Measurements from ENCODE around the gene PPP2R2C.

PPP2R2C gene

GRCh38 chr4:6443035-6444023 lies 29.1 kb downstream of the PPP2R2C start:
- no peak for DNase-seq (ENCODE audit: insufficient read length, low spot score)
- FAIRE-seq, result no peak
- no peak for TF ChIP-seq POLR2A (IDR thresholded peaks at IDR 0.05; ENCODE audit: low read depth, low read length)

GRCh38 chr4:6442555-6442954 lies 29.9 kb downstream of the PPP2R2C start:
- DNase-seq (ENCODE audit: insufficient read length, low spot score) (no peak), FAIRE-seq (no peak)
- TF ChIP-seq POLR2A (IDR thresholded peaks at IDR 0.05; ENCODE audit: low read depth, low read length), result no peak

DNA sequence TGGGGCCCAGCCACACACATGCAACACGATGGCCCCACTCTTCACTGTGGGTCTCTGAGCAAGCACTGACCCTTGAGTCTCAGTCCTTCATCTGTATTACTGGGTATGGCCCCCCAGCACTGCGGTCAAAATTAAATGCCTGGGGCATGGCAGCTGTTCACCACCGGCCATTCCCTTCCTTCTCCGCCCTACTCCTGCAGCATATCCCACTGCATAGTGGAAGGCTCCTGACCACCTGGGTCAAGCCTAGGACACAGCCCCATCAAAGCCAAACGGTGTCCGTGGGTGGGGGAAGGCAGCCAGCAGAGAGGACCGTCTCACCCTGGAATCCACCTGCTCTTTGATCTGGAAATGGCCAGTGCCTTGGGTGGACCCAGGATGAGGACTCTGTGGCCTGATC lies 30.7 kb downstream of the PPP2R2C start:
- TF ChIP-seq POLR2A (IDR thresholded peaks at IDR 0.05; ENCODE audit: low read depth, low read length), result no peak
- FAIRE-seq (no peak), DNase-seq (ENCODE audit: insufficient read length, low spot score) (no peak)

DNA sequence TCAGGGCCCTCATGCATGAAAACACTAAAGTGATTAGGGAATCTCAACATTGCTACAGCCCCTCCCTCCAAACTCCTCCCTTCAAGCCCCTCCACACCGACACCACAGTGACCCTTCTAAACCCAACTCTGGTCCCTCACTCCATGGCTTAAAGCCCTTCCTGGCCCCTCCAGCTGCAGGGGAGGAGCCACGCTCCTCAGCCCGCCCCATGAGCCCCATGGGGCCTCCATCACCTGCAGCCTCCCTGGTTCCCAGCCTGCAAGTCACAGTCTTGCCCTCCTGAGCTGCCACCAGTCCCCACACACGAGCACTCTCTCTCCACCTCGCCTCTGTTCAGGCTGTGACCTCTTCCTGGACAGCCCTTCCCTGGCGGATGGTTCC lies 31.2 kb downstream of the PPP2R2C start:
- TF ChIP-seq POLR2A (IDR thresholded peaks at IDR 0.05; ENCODE audit: low read depth, low read length), result no peak
- DNase-seq (ENCODE audit: insufficient read length, low spot score) (no peak), FAIRE-seq (no peak)

GRCh38 chr4:6440506-6441201 lies 31.8 kb downstream of the PPP2R2C start:
- DNase-seq (ENCODE audit: insufficient read length, low spot score) (no peak), FAIRE-seq (no peak)
- no peak for TF ChIP-seq POLR2A (IDR thresholded peaks at IDR 0.05; ENCODE audit: low read depth, low read length)

GRCh38 chr4:6439120-6439762 lies 33.2 kb downstream of the PPP2R2C start:
- DNase-seq (ENCODE audit: insufficient read length, low spot score) (no peak), FAIRE-seq (no peak)
- TF ChIP-seq POLR2A (IDR thresholded peaks at IDR 0.05; ENCODE audit: low read depth, low read length), result no peak

- no peak for FAIRE-seq
- DNase-seq (ENCODE audit: insufficient read length, low spot score), result no peak
Observed at GRCh38 chr4:6437826-6438238, 34.6 kb downstream of the PPP2R2C start.

DNA sequence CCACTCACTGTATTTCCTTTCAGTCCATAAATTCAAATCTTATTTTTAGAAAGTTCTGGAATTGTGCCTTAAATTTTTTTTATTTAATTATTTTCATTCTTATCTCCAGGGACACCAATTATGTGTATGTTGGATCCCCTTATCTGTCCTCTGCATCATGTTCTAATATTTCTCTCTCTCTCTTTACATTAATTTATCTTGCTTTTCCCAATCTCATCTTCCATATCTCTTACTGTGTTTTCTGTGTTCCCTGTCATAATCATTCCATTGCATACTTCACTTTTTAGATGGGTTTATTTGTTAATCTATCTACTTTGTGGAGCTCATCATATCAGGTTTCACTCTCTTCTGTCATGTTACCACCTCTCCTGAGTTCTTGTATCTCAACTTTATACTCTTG lies 37.4 kb downstream of the PPP2R2C start:
- DNase-seq (ENCODE audit: insufficient read length, low spot score), result no peak
- TF ChIP-seq POLR2A (IDR thresholded peaks at IDR 0.05; ENCODE audit: low read depth, low read length), result no peak
- FAIRE-seq, result no peak

More at GRCh38 chr4:6437826-6438238, 34.6 kb downstream of the PPP2R2C start:
- TF ChIP-seq POLR2A (IDR thresholded peaks at IDR 0.05; ENCODE audit: low read depth, low read length), result no peak

DNA sequence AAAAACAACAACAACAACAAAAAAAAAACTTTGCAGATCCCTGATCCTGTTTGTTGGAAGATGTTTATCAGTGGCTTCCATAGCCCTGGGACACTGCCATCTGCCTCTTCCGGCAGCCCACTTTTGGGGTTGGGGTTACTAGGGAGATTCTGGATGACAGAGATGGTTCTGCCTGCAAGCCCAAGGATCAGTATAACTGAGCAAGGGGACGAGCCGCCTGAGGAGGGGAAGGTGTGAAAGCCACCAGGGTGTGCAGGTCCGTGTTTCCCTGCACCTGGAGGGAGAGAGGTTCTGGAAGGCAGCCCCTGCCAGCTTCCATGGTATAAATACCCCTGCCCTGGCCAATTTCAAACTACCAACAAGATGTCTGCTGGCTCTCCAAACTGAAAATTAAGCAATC lies 41.5 kb downstream of the PPP2R2C start:
- DNase-seq (ENCODE audit: insufficient read length, low spot score) (no peak), FAIRE-seq (no peak)
- TF ChIP-seq POLR2A (IDR thresholded peaks at IDR 0.05; ENCODE audit: low read depth, low read length), result no peak

DNA sequence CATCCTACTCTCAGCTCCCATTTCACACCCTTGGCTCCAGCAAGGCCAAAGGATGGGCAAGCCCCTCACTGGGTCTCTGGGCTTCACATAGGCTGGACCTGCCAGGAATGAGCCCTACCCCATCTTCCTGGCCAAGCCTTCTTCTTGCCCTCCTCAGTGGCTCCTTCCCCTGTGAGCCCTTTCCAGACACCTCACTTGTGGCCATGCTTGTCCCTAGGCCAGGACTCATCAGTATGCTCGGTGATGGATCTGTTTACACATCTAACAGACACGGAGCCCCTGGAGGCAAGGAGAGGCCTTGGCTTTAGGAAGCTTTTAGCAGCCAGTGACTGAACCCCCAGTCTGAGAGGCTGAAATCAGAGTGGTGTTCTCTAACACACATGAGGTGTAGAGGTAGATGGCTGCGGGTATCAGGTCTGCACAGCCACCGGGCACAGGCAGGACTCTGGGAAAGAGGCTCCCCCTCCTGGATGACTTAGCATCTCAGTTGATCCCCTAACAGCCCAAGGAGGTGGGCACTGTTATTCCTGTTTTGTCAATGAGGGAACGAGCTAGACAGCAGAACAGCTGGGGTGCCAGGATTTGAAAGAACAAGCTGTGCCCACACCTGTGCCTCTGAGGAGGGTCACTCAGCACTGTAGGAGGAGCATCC lies 44.8 kb downstream of the PPP2R2C start:
- FAIRE-seq (no peak), DNase-seq (ENCODE audit: insufficient read length, low spot score) (no peak)
- TF ChIP-seq POLR2A (IDR thresholded peaks at IDR 0.05; ENCODE audit: low read depth, low read length), result no peak

GRCh38 chr4:6426571-6427438 lies 45.6 kb downstream of the PPP2R2C start:
- FAIRE-seq (no peak), DNase-seq (ENCODE audit: insufficient read length, low spot score) (no peak)
- TF ChIP-seq POLR2A (IDR thresholded peaks at IDR 0.05; ENCODE audit: low read depth, low read length), result no peak

GRCh38 chr4:6425911-6426310 lies 46.5 kb downstream of the PPP2R2C start:
- DNase-seq (ENCODE audit: insufficient read length, low spot score), result no peak
- no peak for TF ChIP-seq POLR2A (IDR thresholded peaks at IDR 0.05; ENCODE audit: low read depth, low read length)
- FAIRE-seq, result no peak

DNA sequence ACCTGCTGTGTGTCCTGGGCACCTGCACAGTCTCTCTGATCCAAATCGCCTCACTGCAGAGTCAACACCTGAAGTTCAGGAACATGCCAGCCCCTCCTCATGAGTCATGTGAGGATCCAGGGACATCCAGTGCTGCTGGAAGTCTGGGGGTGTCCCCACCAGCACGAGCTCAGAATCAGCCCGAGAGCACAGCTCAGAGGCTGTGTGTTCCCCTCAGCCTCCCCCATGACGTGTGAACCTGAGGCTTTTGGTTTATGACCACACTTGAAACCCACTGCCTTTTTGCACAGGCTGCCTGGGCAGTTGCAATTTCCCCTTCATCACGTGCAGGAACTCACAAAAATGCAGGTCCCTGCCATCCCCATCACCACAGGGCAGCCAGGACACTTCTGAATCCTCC lies 47.1 kb downstream of the PPP2R2C start:
- FAIRE-seq (no peak), DNase-seq (ENCODE audit: insufficient read length, low spot score) (no peak)
- no peak for TF ChIP-seq POLR2A (IDR thresholded peaks at IDR 0.05; ENCODE audit: low read depth, low read length)

All from H54 (cell line).